Right lobe of liver (tissue), 4 donors: ENCODE data around the gene TCFL5.

Source experiments
- CTCF ChIP-seq, 4 donors: fragments of 200-600 bp in 3 of 4; fragments of 450-650 bp in 1 of 4; IDR thresholded peaks; one replicate each; pipeline versions ENCODE4 v1.5.1 to v1.8.0; 2016 to 2022; ENCODE audit warnings: antibody characterized with exemption in 4 of 4, mild to moderate bottlenecking in 2 of 4
- POLR2A ChIP-seq: fragments of 450-650 bp; IDR thresholded peaks from one replicate; pipeline ENCODE4 v1.6.1; 2017; ENCODE audit warnings: antibody characterized with exemption, mild to moderate bottlenecking
- donor health status: DM: no; HTN: no; CAD: no.
- donor health status: DM: no; HTN: no; CAD: no.
- donor health status: DM: no; HTN: yes; CAD: no.

- TF ChIP-seq CTCF (IDR thresholded peaks at IDR 0.05) (no peak), POLR2A (no peak)
Measured at GRCh38 chr20:62864207-62864606, 2.6 kb upstream of the TCFL5 start.
